ENCODE measurements around the gene KCNMA1. TPM values are rescaled to one million over a fixed set of nuclear protein-coding genes. Genes with fewer than 3 reads are reported as not detected.

Gene KCNMA1
- total RNA-seq, 1 experiment from 2014 or later: 0.45 TPM

DNA sequence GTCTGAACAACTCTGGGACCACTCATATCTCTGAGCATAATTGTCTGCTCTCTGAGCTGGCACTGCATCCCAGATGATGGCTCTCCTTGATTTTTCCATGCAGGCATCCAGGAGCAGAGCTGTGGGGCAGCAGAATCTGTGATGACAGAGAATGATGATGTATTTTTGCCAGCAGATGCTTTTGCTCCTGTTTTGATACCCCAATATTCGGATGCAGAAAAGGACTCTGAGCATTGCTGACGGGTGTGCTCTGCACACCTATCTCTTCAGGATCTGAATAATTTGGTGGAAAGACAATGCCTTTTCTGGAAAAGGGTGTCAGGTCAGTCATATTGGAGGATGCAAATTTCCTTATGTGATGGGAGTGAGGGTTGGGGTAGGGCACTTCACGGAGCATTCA lies 735.9 kb downstream of the KCNMA1 start:
- Mint-ChIP-seq H3K27me3 (ENCODE audit: unreplicated experiment) (no peaks in the 10 kb centered on the region), H3K36me3 (ENCODE audit: insufficient read depth, unreplicated experiment) (no peaks in the 10 kb centered on the region), H3K9me3 (ENCODE audit: low read depth, unreplicated experiment) (no peaks in the 10 kb centered on the region), H3K27ac (ENCODE audit: unreplicated experiment) (no peak overlapping the region), H3K4me1 (ENCODE audit: low read depth, unreplicated experiment) (peaks cover 5% of the 10 kb centered on the region), H3K4me3 (ENCODE audit: low read depth, unreplicated experiment) (no peak overlapping the region)
- DNase-seq: no peak
- TF ChIP-seq, protein P1, sequence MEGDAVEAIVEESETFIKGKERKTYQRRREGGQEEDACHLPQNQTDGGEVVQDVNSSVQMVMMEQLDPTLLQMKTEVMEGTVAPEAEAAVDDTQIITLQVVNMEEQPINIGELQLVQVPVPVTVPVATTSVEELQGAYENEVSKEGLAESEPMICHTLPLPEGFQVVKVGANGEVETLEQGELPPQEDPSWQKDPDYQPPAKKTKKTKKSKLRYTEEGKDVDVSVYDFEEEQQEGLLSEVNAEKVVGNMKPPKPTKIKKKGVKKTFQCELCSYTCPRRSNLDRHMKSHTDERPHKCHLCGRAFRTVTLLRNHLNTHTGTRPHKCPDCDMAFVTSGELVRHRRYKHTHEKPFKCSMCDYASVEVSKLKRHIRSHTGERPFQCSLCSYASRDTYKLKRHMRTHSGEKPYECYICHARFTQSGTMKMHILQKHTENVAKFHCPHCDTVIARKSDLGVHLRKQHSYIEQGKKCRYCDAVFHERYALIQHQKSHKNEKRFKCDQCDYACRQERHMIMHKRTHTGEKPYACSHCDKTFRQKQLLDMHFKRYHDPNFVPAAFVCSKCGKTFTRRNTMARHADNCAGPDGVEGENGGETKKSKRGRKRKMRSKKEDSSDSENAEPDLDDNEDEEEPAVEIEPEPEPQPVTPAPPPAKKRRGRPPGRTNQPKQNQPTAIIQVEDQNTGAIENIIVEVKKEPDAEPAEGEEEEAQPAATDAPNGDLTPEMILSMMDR (IDR thresholded peaks at IDR 0.05; ENCODE audit: unreplicated experiment): no peak
- no TSS peak for BruUV-seq (replicated peaks)
- CTCF ChIA-PET: no interaction called here
- intact Hi-C loops (cut with micrococcal nuclease; ENCODE audit: unreplicated experiment): no loop called here

DNA sequence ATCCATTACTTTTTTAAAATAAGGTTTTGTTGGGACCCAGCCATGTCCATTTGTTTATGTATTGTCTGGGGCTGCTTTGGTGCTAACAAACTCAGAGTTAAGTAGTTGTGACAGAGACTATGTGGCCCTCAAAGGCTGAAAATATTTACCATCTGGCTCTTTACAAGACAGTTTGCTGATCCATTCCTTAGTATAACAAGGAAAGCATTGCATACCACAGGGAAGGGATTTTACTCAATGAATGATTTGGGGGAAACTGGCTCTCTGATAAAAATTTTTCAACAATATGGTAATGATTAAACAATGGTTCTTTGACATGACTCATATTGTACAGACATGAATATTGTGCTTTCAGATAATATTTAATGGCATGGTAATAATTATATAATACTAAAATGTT lies 738.1 kb downstream of the KCNMA1 start:
- Mint-ChIP-seq H3K27ac (ENCODE audit: unreplicated experiment) (no peak overlapping the region), H3K4me1 (ENCODE audit: low read depth, unreplicated experiment) (peaks cover 25% of the 10 kb centered on the region), H3K27me3 (ENCODE audit: unreplicated experiment) (no peaks in the 10 kb centered on the region), H3K4me3 (ENCODE audit: low read depth, unreplicated experiment) (no peak overlapping the region), H3K9me3 (ENCODE audit: low read depth, unreplicated experiment) (peaks cover 8% of the 10 kb centered on the region), H3K36me3 (ENCODE audit: insufficient read depth, unreplicated experiment) (no peaks in the 10 kb centered on the region)
- CTCF ChIA-PET: no interaction called here
- no peak for DNase-seq
- TF ChIP-seq, protein P1 (IDR thresholded peaks at IDR 0.05; ENCODE audit: unreplicated experiment): no peak
- intact Hi-C loops (cut with micrococcal nuclease; ENCODE audit: unreplicated experiment): no loop called here
- no TSS peak for BruUV-seq (replicated peaks)

DNA sequence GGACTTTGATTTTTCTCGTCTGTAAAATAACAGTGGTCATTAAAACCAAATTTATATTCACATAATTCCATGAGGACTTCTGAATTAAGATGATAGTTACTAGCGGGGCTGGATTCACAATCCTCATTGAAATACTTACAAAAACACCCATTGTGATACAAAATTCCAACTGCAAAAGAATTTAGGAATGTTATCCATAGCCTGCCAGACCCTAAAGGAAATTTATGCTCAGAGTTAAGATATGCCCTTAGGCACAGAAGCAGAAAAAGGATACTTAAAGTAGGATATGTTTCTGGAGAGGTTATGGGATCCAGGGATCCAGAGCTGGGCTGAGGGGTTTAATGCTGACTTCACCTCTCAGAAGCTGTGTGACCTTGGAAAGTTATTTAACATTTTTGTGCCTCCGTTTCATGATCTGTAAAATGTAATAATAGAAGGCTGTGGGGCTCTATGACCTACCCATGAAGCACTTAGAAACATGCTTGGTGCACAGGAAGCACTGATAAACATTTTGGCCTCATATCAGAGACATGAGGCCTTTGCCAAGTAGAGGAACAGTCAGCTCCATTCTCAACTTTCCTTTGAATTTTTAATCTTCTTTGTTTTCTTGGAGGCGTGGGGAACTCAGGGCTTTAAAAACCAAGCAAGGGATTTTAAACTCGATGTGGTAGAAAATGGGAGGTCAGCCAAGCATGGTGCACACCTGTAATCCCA lies 744.7 kb downstream of the KCNMA1 start:
- Mint-ChIP-seq H3K36me3 (ENCODE audit: insufficient read depth, unreplicated experiment) (no peaks in the 10 kb centered on the region), H3K9me3 (ENCODE audit: low read depth, unreplicated experiment) (peaks cover 11% of the 10 kb centered on the region), H3K4me1 (ENCODE audit: low read depth, unreplicated experiment) (peaks cover 28% of the 10 kb centered on the region), H3K27me3 (ENCODE audit: unreplicated experiment) (no peaks in the 10 kb centered on the region), H3K27ac (ENCODE audit: unreplicated experiment) (no peak overlapping the region), H3K4me3 (ENCODE audit: low read depth, unreplicated experiment) (no peak overlapping the region)
- intact Hi-C loops (cut with micrococcal nuclease; ENCODE audit: unreplicated experiment): no loop called here
- DNase-seq: no peak
- BruUV-seq (replicated peaks): no TSS peak
- CTCF ChIA-PET: no interaction called here
- TF ChIP-seq, protein P1 (IDR thresholded peaks at IDR 0.05; ENCODE audit: unreplicated experiment): no peak

DNA sequence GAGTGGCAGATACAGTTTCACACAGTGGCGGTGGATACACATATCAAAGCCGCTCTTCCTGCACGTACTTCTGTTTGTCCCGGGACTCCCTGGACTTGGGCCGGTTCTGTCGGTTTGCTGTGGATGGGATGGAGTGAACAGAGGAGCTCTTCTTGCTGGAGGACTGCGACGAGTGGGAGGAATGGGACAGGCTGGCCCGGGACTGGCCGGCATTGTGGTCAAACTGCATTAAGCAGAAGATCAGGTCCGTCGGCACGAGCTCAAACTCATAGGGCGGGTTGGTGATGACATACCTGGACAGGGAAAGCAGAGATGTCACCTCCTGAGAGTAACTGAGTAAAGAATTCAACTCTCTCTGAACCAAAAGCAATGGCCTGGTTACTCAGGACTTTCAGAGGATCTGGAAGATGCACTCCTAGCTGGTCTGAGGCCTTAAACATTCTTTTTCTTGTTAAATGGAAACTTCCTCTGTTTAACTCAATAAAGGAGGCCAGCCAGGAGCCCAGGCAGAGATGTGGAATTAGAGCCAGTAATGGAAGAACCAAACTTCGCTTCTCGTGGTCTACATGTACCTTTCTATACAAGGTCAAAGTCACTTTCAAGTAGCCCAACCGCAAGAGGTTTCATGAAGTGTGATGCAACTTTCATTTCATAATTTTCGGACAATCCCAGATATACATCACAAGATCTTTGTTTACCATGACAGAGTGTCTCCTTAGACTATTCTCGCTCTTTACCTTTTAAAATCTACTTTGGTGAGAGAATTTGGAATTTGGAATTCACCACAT lies 750.2 kb downstream of the KCNMA1 start:
- Mint-ChIP-seq H3K27ac (ENCODE audit: unreplicated experiment) (no peak overlapping the region), H3K4me1 (ENCODE audit: low read depth, unreplicated experiment) (no peaks in the 10 kb centered on the region), H3K4me3 (ENCODE audit: low read depth, unreplicated experiment) (no peak overlapping the region), H3K36me3 (ENCODE audit: insufficient read depth, unreplicated experiment) (no peaks in the 10 kb centered on the region), H3K9me3 (ENCODE audit: low read depth, unreplicated experiment) (peaks cover 3% of the 10 kb centered on the region), H3K27me3 (ENCODE audit: unreplicated experiment) (peaks cover 6% of the 10 kb centered on the region)
- TF ChIP-seq, protein P1 (IDR thresholded peaks at IDR 0.05; ENCODE audit: unreplicated experiment): no peak
- no TSS peak for BruUV-seq (replicated peaks)
- DNase-seq: no peak
- intact Hi-C loops (cut with micrococcal nuclease; ENCODE audit: unreplicated experiment): no loop called here
- CTCF ChIA-PET: no interaction called here
